Measurements from ENCODE around the gene BLVRB. TPM values are rescaled to one million over a fixed set of nuclear protein-coding genes. Genes with fewer than 3 reads are reported as not detected.
"Not testable (repeated sequence)": the region's sequence is repeated elsewhere in the genome, so short reads cannot be mapped to it uniquely, and the experiment has no call there.

The BLVRB gene
- total RNA-seq, 1 experiment from 2014 or later = 10.2 TPM

DNA sequence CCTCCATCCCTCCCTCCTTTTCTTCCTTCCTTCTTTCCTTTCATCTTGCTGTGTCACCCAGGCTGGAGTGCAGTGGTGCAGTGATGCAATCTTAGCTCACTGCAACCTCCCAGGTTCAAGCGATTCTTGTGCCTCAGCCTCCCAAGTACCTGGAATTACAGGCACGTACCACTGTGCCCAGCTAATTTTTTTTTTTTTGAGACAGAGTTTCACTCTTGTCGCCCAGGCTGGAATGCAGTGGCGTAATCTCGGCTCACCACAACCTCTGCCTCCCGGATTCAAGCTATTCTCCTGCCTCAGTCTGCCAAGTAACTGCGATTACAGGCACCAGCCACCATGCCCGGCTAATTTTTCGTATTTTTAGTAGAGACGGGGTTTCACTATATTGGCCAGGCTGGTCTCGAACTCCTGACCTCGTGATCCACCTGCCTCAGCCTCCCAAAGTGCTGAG, 1.9 kb downstream of the BLVRB start:
- H3K4me2 ChIP-seq (ENCODE audit: low read depth, low read length, poor library complexity, severe bottlenecking); H3K27me3 ChIP-seq (ENCODE audit: low read length); H3K9me3 ChIP-seq (ENCODE audit: low read length); H3K79me2 ChIP-seq (ENCODE audit: low read length); H2AFZ ChIP-seq (ENCODE audit: low read length); H3K4me3 ChIP-seq (ENCODE audit: low read length); H3K27ac ChIP-seq (ENCODE audit: low read length); H3K9ac ChIP-seq (ENCODE audit: low read length); H4K20me1 ChIP-seq (ENCODE audit: insufficient read depth, low read depth, low read length); H3K36me3 ChIP-seq (ENCODE audit: insufficient read depth, low read length); H3K9me2 ChIP-seq (replicated peaks; ENCODE audit: insufficient read depth, low read length): not testable (repeated sequence)
- peak; percentile 21 for DNase-seq
- peaks cover 12% of the 10 kb centered on the region for H3K4me1 ChIP-seq (ENCODE audit: low read length)

DNA sequence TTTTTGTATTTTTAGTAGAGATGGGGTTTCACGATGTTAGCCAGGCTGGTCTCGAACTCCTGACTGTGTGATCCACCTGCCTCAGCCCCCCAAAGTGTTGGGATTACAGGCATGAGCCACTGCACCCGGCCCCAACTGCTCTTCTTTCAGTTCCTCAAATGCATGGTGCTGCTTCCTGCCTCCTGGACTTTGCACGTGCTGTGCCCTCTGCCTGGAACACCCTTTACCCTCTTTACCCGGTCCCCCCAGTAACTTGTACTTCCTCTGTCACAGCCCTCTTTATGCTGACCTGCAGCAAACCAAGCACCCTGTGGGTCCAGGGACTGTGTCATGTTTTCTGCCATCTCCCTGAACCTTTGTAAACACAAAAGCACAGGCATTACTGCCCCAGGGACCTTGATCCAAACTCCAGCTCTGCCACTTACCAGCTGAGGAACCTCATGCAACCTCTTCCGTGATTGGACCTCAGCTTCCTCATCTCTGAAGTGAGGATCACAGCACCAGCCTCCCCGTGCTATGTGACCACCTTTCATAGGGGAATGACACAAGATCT, 3.8 kb downstream of the BLVRB start:
- Histone ChIP-seq H3K9me3 (ENCODE audit: low read length) (no peaks in the 10 kb centered on the region), H3K9me2 (replicated peaks; ENCODE audit: insufficient read depth, low read length) (no peaks in the 10 kb centered on the region), H3K36me3 (ENCODE audit: insufficient read depth, low read length) (no peaks in the 10 kb centered on the region), H4K20me1 (ENCODE audit: insufficient read depth, low read depth, low read length) (no peaks in the 10 kb centered on the region), H3K4me2 (ENCODE audit: low read depth, low read length, poor library complexity, severe bottlenecking) (no peak overlapping the region), H3K4me3 (ENCODE audit: low read length) (no peak overlapping the region), H3K79me2 (ENCODE audit: low read length) (no peaks in the 10 kb centered on the region), H2AFZ (ENCODE audit: low read length) (no peak overlapping the region), H3K4me1 (ENCODE audit: low read length) (peaks cover 12% of the 10 kb centered on the region), H3K27ac (ENCODE audit: low read length) (no peak overlapping the region), H3K9ac (ENCODE audit: low read length) (no peak overlapping the region), H3K27me3 (ENCODE audit: low read length) (no peaks in the 10 kb centered on the region)
- peak; percentile 61 for DNase-seq

DNA sequence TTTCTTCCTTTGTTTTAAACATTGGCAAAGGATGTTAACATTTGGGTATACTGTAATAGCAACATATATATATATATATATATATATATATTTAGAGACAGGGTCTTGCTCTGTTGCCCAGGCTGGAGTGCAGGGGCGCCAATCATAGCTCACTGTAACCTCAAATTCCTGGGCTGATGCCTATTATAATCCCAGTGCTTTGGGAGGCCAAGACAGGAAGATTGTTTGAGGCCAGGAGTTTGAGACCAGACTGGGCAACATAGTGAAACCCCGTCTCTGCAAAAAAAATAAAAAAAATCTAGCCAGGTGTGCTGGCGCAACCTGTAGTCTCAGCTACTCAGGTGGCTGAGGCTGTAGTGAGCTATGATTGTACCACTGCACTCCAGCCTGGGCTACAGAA, 5.4 kb downstream of the BLVRB start:
- no peak overlapping the region for H3K27ac ChIP-seq (ENCODE audit: low read length)
- no peaks in the 10 kb centered on the region for H3K79me2 ChIP-seq (ENCODE audit: low read length)
- H3K4me2 ChIP-seq (ENCODE audit: low read depth, low read length, poor library complexity, severe bottlenecking) = no peak overlapping the region
- peaks cover 2% of the 10 kb centered on the region for H3K4me1 ChIP-seq (ENCODE audit: low read length)
- H2AFZ ChIP-seq (ENCODE audit: low read length) = no peak overlapping the region
- H3K27me3 ChIP-seq (ENCODE audit: low read length) = no peaks in the 10 kb centered on the region
- no peak for DNase-seq
- H3K9me2 ChIP-seq (replicated peaks; ENCODE audit: insufficient read depth, low read length) = no peaks in the 10 kb centered on the region
- no peak overlapping the region for H3K4me3 ChIP-seq (ENCODE audit: low read length)
- no peaks in the 10 kb centered on the region for H3K36me3 ChIP-seq (ENCODE audit: insufficient read depth, low read length)
- H3K9me3 ChIP-seq (ENCODE audit: low read length) = no peaks in the 10 kb centered on the region
- no peak overlapping the region for H3K9ac ChIP-seq (ENCODE audit: low read length)
- H4K20me1 ChIP-seq (ENCODE audit: insufficient read depth, low read depth, low read length) = no peaks in the 10 kb centered on the region

DNA sequence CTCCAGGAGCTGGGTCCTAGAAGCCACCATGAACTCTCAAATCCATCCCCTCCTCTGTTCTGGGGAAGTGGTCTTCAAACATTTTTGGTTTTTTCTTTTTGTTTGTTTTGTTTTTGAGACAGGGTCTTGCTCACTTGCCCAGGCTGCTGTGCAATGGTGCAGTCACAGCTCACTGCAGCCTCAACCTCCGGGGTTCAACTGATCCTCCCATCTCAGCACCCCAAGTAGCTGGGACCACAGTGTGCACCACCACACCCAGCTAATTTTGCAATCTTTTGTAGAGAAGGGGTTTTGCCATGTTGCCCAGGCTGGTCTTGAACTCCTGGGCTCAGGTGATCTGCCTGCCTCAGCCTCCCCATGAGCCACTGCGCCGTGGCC, 7.0 kb downstream of the BLVRB start:
- H4K20me1 ChIP-seq (ENCODE audit: insufficient read depth, low read depth, low read length) = no peaks in the 10 kb centered on the region
- no peaks in the 10 kb centered on the region for H3K36me3 ChIP-seq (ENCODE audit: insufficient read depth, low read length)
- H2AFZ ChIP-seq (ENCODE audit: low read length) = no peak overlapping the region
- H3K27ac ChIP-seq (ENCODE audit: low read length) = no peak overlapping the region
- H3K9me3 ChIP-seq (ENCODE audit: low read length) = no peaks in the 10 kb centered on the region
- H3K4me3 ChIP-seq (ENCODE audit: low read length) = no peak overlapping the region
- no peaks in the 10 kb centered on the region for H3K79me2 ChIP-seq (ENCODE audit: low read length)
- no peak for DNase-seq
- no peaks in the 10 kb centered on the region for H3K27me3 ChIP-seq (ENCODE audit: low read length)
- H3K9ac ChIP-seq (ENCODE audit: low read length) = no peak overlapping the region
- no peak overlapping the region for H3K4me2 ChIP-seq (ENCODE audit: low read depth, low read length, poor library complexity, severe bottlenecking)
- no peaks in the 10 kb centered on the region; the same call in 1 of the 2 replicates for H3K4me1 ChIP-seq (ENCODE audit: low read length)
- no peaks in the 10 kb centered on the region for H3K9me2 ChIP-seq (replicated peaks; ENCODE audit: insufficient read depth, low read length)

DNA sequence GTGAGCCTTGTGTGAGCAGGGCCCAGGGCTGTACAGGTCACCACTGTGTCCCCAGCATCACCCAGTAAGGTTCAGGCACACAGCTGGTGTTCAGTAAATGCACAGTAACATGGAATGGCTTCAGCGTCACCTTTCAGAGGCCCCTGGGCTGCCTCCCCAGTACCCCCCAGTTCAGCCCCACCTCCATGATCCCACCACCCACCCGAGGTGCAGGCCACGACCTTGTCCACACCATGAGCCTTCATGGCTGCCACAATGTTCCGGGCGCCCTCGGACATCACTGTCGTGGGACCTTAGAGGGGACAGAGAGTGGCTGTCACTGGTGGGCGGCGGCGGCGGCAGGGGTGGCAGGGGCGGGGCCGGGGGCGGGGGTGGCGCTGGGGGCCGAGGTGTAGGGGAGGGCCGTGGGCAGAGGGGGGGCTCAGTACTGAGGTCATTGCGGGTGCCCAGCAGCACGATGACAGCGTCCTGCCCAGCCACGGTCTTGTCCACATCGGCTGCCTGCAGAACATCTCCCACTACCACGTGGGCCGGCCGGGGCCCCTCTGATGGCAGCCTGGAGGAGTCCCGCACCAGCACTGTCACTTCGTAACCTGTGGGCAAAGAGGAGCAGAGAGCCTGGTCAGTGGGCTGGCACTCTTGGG, 7.5 kb downstream of the BLVRB start:
- Histone ChIP-seq H4K20me1 (ENCODE audit: insufficient read depth, low read depth, low read length) (no peaks in the 10 kb centered on the region), H3K27ac (ENCODE audit: low read length) (no peak overlapping the region), H2AFZ (ENCODE audit: low read length) (no peak overlapping the region), H3K4me1 (ENCODE audit: low read length) (no peaks in the 10 kb centered on the region; the same call in 1 of the 2 replicates), H3K9me3 (ENCODE audit: low read length) (no peaks in the 10 kb centered on the region), H3K9me2 (replicated peaks; ENCODE audit: insufficient read depth, low read length) (no peaks in the 10 kb centered on the region), H3K9ac (ENCODE audit: low read length) (no peak overlapping the region), H3K79me2 (ENCODE audit: low read length) (no peaks in the 10 kb centered on the region), H3K36me3 (ENCODE audit: insufficient read depth, low read length) (no peaks in the 10 kb centered on the region), H3K4me3 (ENCODE audit: low read length) (no peak overlapping the region), H3K27me3 (ENCODE audit: low read length) (no peaks in the 10 kb centered on the region), H3K4me2 (ENCODE audit: low read depth, low read length, poor library complexity, severe bottlenecking) (no peak overlapping the region)
- no peak for DNase-seq

DNA sequence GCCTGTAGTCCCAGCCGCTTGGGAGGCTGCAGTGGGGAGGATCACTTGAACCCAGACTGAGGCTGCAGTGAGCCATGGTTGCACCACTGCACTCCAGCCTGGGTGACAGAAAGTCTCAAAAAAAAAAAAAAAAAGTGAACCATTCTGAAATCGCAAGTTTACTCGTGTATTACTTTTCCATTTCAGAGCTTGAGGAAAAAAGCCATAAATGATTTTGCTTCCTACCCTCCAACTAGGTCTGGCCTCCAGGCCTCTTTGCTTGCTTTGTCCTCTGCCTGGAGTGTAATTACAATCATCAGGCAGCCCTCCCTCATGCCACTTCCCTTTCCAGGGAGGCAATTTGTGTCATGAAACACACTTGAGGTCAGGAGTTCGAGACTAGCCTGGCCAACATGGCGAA, 8.5 kb downstream of the BLVRB start:
- Histone ChIP-seq H3K27ac (ENCODE audit: low read length) (no peak overlapping the region), H3K4me1 (ENCODE audit: low read length) (no peaks in the 10 kb centered on the region; the same call in 1 of the 2 replicates), H4K20me1 (ENCODE audit: insufficient read depth, low read depth, low read length) (no peaks in the 10 kb centered on the region), H3K9me3 (ENCODE audit: low read length) (no peaks in the 10 kb centered on the region), H2AFZ (ENCODE audit: low read length) (no peak overlapping the region), H3K27me3 (ENCODE audit: low read length) (no peaks in the 10 kb centered on the region), H3K4me3 (ENCODE audit: low read length) (no peak overlapping the region), H3K4me2 (ENCODE audit: low read depth, low read length, poor library complexity, severe bottlenecking) (no peak overlapping the region), H3K9me2 (replicated peaks; ENCODE audit: insufficient read depth, low read length) (no peaks in the 10 kb centered on the region), H3K9ac (ENCODE audit: low read length) (no peak overlapping the region), H3K36me3 (ENCODE audit: insufficient read depth, low read length) (no peaks in the 10 kb centered on the region), H3K79me2 (ENCODE audit: low read length) (no peaks in the 10 kb centered on the region)
- no peak for DNase-seq

DNA sequence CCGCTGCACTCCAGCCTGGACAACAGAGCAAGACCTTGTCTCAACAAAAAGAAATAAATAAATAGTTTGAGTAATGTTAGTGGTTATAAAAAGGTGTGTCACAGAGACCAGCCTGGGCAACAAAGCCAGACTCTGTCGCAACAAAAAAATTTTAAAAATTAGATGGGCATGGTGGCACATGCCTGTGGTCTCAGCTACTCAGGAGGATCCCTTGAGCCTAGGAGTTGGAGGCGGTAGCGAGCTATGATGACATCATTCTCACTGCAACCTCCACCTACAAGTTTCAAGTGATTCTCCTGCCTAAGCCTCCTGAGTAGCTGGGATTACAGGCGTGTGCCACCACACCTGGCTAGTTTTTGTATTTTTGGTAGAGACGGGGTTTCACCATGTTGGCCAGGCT, 11.6 kb downstream of the BLVRB start:
- not testable (repeated sequence) for H3K9ac ChIP-seq (ENCODE audit: low read length); H3K4me2 ChIP-seq (ENCODE audit: low read depth, low read length, poor library complexity, severe bottlenecking); H3K9me2 ChIP-seq (replicated peaks; ENCODE audit: insufficient read depth, low read length); H3K79me2 ChIP-seq (ENCODE audit: low read length); H3K4me3 ChIP-seq (ENCODE audit: low read length); DNase-seq; H2AFZ ChIP-seq (ENCODE audit: low read length); H3K4me1 ChIP-seq (ENCODE audit: low read length); H4K20me1 ChIP-seq (ENCODE audit: insufficient read depth, low read depth, low read length); H3K27ac ChIP-seq (ENCODE audit: low read length); H3K27me3 ChIP-seq (ENCODE audit: low read length); H3K36me3 ChIP-seq (ENCODE audit: insufficient read depth, low read length); H3K9me3 ChIP-seq (ENCODE audit: low read length)

DNA sequence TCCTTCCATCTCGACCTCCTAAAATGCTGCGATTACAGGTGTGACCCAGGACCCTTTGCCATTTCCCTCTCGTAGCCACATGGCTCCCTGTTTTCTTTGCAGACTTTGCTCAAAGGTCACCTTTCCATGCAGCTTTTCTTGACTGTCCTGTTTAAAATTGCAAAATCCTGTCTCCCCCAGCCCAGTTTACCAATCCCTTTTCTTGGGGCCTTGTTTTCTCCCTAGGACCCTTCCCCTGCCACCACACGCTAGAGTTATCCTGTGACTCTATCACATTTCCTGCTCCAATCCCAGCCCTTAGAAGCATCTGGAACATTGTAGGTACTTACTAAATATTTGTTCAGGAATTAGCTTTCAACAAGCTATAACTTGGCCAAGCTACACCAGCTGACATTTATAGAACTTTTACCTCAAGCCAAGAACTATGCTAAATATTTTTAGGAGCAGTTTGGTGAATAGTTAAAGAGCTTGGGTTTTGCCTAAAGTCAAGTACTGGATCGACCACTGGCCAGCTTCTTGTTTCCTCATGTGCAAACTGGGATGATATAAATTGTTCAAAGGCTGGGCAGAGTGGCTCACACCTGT, 12.3 kb downstream of the BLVRB start:
- no peak overlapping the region for H3K4me2 ChIP-seq (ENCODE audit: low read depth, low read length, poor library complexity, severe bottlenecking)
- no peaks in the 10 kb centered on the region for H3K36me3 ChIP-seq (ENCODE audit: insufficient read depth, low read length)

More for the DNA sequence above, 12.3 kb downstream of the BLVRB start:
- Histone ChIP-seq H3K79me2 (ENCODE audit: low read length) (no peaks in the 10 kb centered on the region), H3K4me1 (ENCODE audit: low read length) (no peaks in the 10 kb centered on the region), H3K9me2 (replicated peaks; ENCODE audit: insufficient read depth, low read length) (no peaks in the 10 kb centered on the region), H3K27ac (ENCODE audit: low read length) (no peak overlapping the region), H3K9ac (ENCODE audit: low read length) (no peak overlapping the region), H3K9me3 (ENCODE audit: low read length) (no peaks in the 10 kb centered on the region), H2AFZ (ENCODE audit: low read length) (no peak overlapping the region), H4K20me1 (ENCODE audit: insufficient read depth, low read depth, low read length) (no peaks in the 10 kb centered on the region), H3K4me3 (ENCODE audit: low read length) (no peak overlapping the region), H3K27me3 (ENCODE audit: low read length) (no peaks in the 10 kb centered on the region)
- DNase-seq = no peak

All from Karpas-422 (cell line).